Brain pericyte (primary cell): ENCODE measurements around the gene TRIM38.
"Not testable (repeated sequence)": the region's sequence is repeated elsewhere in the genome, so short reads cannot be mapped to it uniquely, and the experiment has no call there.

Experiments
- DNase-seq: peaks from one replicate; pipeline ENCODE4 v3.0.0-alpha.2; 2012; ENCODE audit warnings: low read depth, low spot score

The TRIM38 gene

DNA sequence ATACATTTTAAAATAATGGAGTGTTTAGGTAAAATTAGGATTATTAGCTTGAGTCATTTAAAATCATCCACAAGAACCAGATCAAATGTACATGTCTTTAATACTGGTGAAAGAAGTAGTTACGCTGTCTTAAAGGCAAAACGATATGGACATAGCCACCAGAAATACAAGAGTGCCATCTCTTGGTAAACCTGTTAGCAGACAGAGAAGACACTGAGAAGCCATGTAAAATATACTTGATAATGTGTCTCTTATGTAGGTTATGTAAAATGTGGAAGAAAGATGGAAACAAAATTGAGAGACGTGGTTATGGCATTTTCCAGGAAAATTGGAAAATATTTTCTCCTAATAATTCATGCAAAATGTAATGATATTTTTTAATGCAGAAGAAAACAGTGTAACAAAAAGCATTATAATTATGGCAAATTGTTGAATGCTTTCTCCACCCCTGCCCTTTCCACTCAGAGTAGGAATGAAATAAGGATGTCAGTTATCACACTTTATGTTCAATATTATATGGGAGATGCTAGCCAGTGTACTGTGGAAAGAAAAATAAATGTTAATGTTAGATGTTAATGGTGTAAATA is 19.9 kb upstream of the TRIM38 start:
- DNase-seq, result no peak

DNA sequence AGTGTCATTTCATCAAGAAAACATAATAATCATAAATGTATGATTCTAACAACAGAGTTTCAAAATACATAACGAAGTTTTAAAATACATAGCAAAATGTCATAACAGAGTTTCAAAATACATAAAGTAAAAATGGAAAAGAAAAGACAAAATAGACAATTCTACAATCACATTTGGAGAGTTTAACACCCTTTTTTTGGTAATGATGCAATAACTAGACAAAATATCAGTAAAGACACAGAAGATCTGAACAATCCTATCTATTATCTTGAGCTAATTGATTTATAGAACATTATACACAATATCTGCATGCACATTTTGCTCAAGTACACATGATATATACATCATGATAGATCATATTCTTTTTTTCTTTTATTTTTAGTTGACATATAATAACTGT is 18.7 kb upstream of the TRIM38 start:
- DNase-seq, result no peak

- DNase-seq, result no peak
These were observed 17.7 kb upstream of the TRIM38 start for GRCh38 chr6:25944688-25945574.

DNA sequence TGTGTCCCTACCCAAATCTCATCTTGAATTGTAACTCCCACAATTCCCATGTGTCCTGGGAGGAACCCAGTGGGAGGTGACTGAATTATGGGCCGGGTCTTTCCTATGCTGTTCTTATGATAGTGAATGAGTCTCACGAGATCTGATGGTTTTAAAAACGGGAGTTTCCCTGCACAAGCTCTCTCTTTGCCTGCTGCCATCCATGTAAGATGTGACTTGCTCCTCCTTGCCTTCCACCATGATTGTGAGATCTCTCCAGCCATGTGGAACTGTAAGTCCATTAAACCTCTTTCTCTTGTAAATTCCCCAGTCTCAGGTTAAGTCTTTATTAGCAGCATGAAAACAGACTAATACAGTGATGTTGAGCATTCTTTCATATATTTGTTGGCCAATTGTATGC is 16.9 kb upstream of the TRIM38 start:
- not testable (repeated sequence) for DNase-seq

GRCh38 chr6:25946631-25947030 is 16.0 kb upstream of the TRIM38 start:
- no peak for DNase-seq

- DNase-seq, result not testable (repeated sequence)
These were observed 15.1 kb upstream of the TRIM38 start for GRCh38 chr6:25947492-25947891.

- no peak for DNase-seq
These were observed 12.9 kb upstream of the TRIM38 start for GRCh38 chr6:25949695-25950094.

DNA sequence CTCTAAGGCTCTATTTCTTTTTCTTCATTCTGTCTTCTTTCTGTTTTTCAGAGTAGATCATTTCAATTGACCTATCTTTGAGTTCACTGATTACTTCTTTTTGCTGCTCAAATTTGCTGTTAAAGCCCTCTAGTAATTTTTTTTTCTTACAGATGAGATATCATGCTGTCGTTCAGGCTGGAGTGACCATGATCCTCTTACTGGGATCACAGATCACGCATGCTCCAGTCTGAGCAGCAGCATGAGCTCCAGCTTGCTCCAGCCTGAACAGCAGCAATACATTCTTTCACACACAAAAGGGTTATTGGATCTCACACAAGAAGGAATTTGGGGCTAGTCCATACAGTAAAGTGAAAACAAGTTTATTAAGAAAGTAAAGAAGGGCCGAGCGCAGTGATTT is 12.3 kb upstream of the TRIM38 start:
- no peak for DNase-seq

GRCh38 chr6:25951296-25952032 is 11.1 kb upstream of the TRIM38 start:
- no peak for DNase-seq

DNA sequence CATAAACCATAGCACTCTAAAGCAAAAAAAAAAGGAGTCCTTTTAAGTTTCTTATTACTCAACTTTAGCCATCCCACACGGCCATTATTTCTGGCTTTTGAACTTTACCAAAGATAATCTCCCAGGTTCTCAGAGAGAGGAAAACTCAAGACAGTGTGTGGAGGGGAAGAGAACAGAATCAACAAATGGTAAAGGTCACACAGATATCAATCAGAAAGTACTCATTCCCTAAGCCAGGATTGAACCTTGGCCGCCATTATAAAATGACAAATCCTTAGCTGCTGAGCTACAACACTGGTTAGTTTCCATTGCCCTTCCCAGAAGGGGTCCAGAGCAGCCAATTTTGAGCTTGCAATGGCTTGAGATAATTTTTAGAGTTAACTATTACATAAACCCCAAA is 10.1 kb upstream of the TRIM38 start:
- DNase-seq, result no peak

DNA sequence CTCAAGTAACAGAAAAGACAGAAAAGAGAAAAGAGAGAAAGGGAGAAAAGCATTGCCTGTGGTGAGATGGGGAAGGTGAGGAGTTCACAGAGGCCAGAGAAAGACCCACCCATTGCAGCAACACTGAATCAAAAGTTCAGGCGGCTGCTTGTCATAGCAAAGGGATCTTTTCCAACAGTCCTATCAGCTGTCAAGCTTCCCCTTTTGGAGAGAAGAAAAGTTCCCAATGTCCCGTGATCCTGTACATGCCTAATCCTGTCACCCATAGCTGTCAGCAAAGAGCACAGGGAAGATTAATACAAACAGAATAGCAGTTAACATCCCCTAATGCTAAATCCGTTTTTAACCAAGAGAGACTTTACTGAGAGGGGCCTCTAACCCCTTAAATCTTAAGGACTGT is 8.9 kb upstream of the TRIM38 start:
- DNase-seq, result no peak

GRCh38 chr6:25954756-25955155 is 7.8 kb upstream of the TRIM38 start:
- DNase-seq, result no peak

DNA sequence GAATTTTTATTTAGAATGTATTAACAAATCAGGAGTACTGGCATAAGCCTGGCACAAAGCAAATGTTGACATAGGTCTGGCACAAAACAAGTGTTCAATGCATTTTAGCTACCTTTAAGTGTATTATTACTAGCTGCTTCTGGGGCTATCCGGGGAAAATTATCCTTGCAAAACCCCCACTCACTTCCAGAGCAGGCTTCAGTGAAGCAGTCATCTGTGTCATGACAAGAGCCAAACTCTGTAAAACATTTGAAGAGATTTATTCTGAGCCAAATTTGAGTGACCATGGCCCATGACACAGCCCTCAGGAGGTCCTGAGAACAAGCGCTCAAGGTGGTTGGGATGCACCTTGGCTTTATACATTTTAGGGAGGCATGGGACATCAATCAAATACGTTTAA is 6.4 kb upstream of the TRIM38 start:
- DNase-seq, result no peak

DNA sequence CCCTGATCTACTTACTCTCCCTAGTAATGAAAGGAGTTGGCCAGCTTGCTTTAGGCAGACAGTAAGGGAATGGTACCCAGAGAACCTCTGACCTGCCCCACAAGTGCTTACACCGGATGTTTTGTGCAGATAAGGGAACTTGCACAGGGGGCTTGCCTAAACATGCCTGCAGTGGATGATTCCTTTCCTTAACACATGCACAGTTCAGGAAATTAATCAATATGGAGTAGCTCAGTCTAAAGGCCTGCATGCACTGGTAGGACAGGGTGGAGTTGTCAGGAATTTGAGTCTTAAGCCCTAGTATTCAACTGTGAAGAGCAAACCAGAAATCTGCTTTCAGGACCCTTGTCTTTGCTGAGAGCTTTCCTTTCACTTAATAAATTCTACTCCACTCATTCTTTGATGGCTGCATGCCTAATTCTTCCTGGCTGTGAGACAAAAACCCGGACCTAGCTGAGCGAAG is 3.9 kb upstream of the TRIM38 start:
- DNase-seq, result no peak

DNA sequence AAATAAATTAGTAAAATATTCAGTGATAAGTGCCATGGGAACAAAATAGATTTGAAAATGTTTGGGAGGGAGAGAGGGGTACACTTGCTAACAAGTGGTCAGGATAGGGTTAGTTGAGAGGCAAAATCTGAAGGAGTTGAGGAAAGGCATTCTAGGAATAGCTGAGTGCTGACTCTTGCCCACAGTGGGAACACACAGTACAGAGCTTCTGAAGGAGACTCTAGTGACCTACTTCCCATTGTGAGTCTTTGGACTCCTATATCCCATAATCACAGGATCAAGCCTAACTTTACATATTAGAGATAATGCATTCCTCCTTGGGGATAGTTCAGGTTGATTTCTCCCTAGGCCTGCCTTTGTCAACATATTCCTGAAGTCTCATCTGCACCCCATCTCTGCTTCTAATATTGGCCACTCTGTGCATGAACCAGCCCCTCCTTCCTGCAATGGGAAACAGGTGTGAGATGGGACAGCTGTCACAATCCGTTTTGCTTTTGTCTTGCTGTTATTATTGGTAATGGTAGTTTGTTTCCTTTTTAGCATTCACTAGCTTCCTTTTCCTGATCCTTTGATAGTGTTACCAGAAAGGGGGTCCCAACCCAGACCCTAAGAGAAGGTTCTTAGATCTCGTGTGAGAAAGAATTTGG is 2.6 kb upstream of the TRIM38 start:
- no peak for DNase-seq

GRCh38 chr6:25960734-25961133 is 1.9 kb upstream of the TRIM38 start:
- DNase-seq, result no peak

DNA sequence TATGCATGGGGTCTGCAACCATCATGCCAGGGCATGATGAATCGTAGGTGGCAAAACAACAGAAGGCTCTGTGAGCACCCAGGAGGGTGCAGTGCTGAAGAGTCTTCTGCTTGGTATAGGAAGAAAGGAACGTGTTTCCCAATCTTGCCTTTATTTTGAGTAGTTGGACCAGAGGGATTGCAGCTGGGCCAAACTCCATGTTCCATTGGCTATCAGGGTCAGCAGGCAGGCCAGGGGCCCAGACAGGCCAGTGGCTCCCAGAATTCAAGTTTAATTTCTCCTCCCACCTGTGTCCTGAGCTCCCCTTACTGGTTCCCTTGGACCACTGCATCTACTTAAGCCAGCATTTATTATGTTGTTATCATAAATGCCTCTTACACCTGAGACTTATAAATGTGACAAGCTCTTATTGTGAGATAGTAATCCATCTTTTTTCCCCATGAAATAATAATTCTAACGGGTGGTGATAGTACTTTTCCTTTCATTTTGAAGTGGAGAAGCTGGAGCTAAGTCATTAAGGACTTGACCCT is 918 bp upstream of the TRIM38 start:
- DNase-seq, result no peak

GRCh38 chr6:25963426-25964123 is 973 bp downstream of the TRIM38 start:
- DNase-seq, result no peak

DNA sequence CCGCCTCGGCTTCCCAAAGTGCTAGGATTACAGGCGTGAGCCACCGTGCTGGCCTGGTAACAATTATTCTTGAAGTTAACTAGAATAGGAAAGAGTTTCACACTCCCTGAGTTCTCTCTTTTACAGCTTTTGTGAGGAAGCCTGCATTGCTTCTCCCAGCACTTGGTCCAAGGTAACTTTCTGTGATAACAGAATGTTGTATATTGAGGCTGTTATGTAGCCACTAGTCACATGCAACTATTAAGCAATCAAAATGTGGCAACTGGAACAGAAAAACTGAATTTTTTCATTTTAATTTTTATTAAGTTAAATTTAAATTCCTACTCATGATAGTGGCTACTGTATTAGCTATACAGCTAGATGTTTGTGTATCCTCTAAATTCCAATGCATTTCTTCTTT is 2.5 kb downstream of the TRIM38 start:
- DNase-seq, result no peak

DNA sequence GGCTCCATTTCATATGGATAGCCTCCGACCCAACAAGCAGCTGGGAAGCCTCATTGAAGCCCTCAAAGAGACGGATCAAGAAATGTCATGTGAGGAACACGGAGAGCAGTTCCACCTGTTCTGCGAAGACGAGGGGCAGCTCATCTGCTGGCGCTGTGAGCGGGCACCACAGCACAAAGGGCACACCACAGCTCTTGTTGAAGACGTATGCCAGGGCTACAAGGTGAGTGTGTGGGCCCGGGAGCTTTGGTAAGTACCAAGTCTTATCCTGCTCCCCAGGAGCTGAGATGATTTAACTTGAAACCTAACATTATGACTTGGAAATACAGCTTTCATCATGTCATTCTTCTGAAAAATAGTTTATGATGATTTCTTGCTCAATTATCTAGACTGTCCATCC is 4.1 kb downstream of the TRIM38 start:
- no peak for DNase-seq

DNA sequence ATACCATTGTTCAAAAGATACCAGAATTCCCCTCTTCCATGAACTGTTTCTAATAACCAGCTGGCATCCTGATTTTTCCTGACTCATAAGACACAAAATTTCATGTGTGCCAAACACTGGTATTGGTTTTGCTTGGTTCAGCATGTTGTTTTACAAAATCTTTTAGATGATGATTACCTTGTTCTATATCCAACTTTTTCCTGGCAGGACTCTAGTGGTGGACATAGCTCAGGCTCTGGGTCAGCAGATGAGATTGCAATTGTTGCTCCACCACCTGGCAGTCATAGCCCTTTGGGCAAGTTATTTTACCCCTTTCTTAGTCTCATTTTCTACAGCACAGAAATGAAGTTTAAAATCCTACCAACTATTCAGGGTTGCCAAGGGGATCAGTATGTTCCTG is 6.2 kb downstream of the TRIM38 start:
- no peak for DNase-seq
